Uterus (tissue), 2 donors: ENCODE results near the gene FAM78A.

Experiments used
- CTCF ChIP-seq, 4 experiments: fragments of 200-600 bp in 2 of 4; fragments of 450-650 bp in 2 of 4; sonication (generic) in 2 of 4; IDR thresholded peaks; one replicate each; pipeline ENCODE4 v1.5.1; 2016 to 2019; ENCODE audit warnings: antibody characterized with exemption in 4 of 4, mild to moderate bottlenecking in 2 of 4, moderate library complexity in 1 of 4
- POLR2A ChIP-seq, 2 donors: fragments of 450-650 bp; IDR thresholded peaks; one replicate each; pipeline ENCODE4 v1.6.1; 2016; ENCODE audit warnings: antibody characterized with exemption in 2 of 2, mild to moderate bottlenecking in 1 of 2, moderate library complexity in 1 of 2

- no peak for TF ChIP-seq CTCF (IDR thresholded peaks at IDR 0.05)
- TF ChIP-seq POLR2A (IDR thresholded peaks at IDR 0.05) = no peak
Measured at GRCh38 chr9:131280660-131281059, 4.3 kb upstream of the FAM78A start.
